GM12878 (cell line): ENCODE results near the gene ILF2. TPM values are rescaled to one million over a fixed set of nuclear protein-coding genes. Genes with fewer than 3 reads are reported as not detected.

Experiments
- ASH2L ChIP-seq: fragments of 300-600, 200-600 bp; sonication (generic); IDR thresholded peaks from 2 replicates; pipeline ENCODE4 v1.6.1; 2017; ENCODE audit warnings: low read depth, mild to moderate bottlenecking, borderline replicate concordance
- CREB1 ChIP-seq: IDR thresholded peaks from 2 replicates; pipeline ENCODE4 v1.6.1; 2012; ENCODE audit warnings: low read depth, mild to moderate bottlenecking, inconsistent platforms
- ETV6 ChIP-seq, 2 experiments: fragments of 450-650 bp in 1 of 2; IDR thresholded peaks in 1 of 2; conservative IDR thresholded peaks in 1 of 2; 2 replicates each; pipeline ENCODE4 v1.6.1; 2014; ENCODE audit warnings: antibody characterized with exemption in 1 of 2, borderline replicate concordance in 1 of 2, low read depth in 1 of 2, mild to moderate bottlenecking in 1 of 2, moderate library complexity in 1 of 2
- HDAC6 ChIP-seq: fragments of 200-600 bp; sonication (generic); IDR thresholded peaks from one replicate; pipeline ENCODE4 v1.8.0; 2017; ENCODE audit warnings: antibody characterized with exemption; ENCODE audit not compliant: unreplicated experiment
- IKZF1 ChIP-seq: fragments of 450-650 bp; conservative IDR thresholded peaks from 2 replicates; pipeline ENCODE4 v1.6.1; 2017; ENCODE audit warnings: antibody characterized with exemption, mild to moderate bottlenecking
- KAT2A ChIP-seq: conservative IDR thresholded peaks from 2 replicates; pipeline ENCODE4 v1.6.1; 2011; ENCODE audit warnings: low read depth, low read length; ENCODE audit not compliant: control insufficient read depth
- KDM1A ChIP-seq: fragments of 200-600 bp; sonication (generic); IDR thresholded peaks from 2 replicates; pipeline ENCODE4 v1.6.1; 2016; ENCODE audit warnings: borderline replicate concordance
- MEF2A ChIP-seq: IDR thresholded peaks from 2 replicates; pipeline ENCODE4 v1.6.1; 2011; ENCODE audit warnings: low read depth, mild to moderate bottlenecking, low read length, moderate library complexity; ENCODE audit not compliant: insufficient read depth
- NBN ChIP-seq: fragments of 450-650 bp; IDR thresholded peaks from 2 replicates; pipeline ENCODE4 v1.6.1; 2016
- PRDM15 ChIP-seq: fragments of 450-650 bp; formaldehyde crosslinking; IDR thresholded peaks from 2 replicates; pipeline ENCODE4 v1.4.0; 2020; ENCODE audit warnings: mild to moderate bottlenecking, moderate library complexity
- RUNX3 ChIP-seq: IDR thresholded peaks from 2 replicates; pipeline ENCODE4 v1.6.1; 2012; ENCODE audit warnings: low read length, inconsistent platforms
- SMAD1 ChIP-seq: fragments of 450-650 bp; IDR thresholded peaks from 2 replicates; pipeline ENCODE4 v1.6.1; 2018; ENCODE audit warnings: mild to moderate bottlenecking, low read depth; ENCODE audit not compliant: partially characterized antibody
- SMAD5 ChIP-seq: IDR thresholded peaks from 2 replicates; pipeline ENCODE4 v1.6.1; 2016; ENCODE audit warnings: antibody characterized with exemption, low read depth
- SP1 ChIP-seq: IDR thresholded peaks from one replicate; pipeline ENCODE4 v1.6.1; 2011; ENCODE audit warnings: low read depth, low read length
- USF2 ChIP-seq: IDR thresholded peaks from 2 replicates; pipeline ENCODE4 v1.6.1; 2011; ENCODE audit warnings: low read depth, low read length, improper control_type of control experiment, borderline replicate concordance
- ZBED1 ChIP-seq: IDR thresholded peaks from 2 replicates; pipeline ENCODE4 v1.6.1; 2016; ENCODE audit warnings: borderline replicate concordance
- ZBTB4 ChIP-seq: fragments of 450-650 bp; formaldehyde crosslinking; IDR thresholded peaks from 2 replicates; pipeline ENCODE4 v1.4.0; 2022; ENCODE audit warnings: mild to moderate bottlenecking, moderate library complexity
- ZNF622 ChIP-seq: fragments of 450-650 bp; IDR thresholded peaks from 2 replicates; pipeline ENCODE4 v1.6.1; 2017; ENCODE audit warnings: mild to moderate bottlenecking, inconsistent platforms
- ZNF687 ChIP-seq: fragments of 450-650 bp; IDR thresholded peaks from 2 replicates; pipeline ENCODE4 v1.6.1; 2017; ENCODE audit warnings: mild to moderate bottlenecking, moderate library complexity
- polyA plus RNA-seq, 11 experiments: library from polyadenylated mRNA; depleted of rRNA in 4 of 11; unstranded in 6 of 11; stranded (reverse) in 5 of 11; fragments of >200 nt; fragmentation: Nextera tagmentation in 4 of 11; fragmentation: Illumina TruSeq in 1 of 11; extraction: Ambion mirVana in 4 of 11; extraction: Trizol in 1 of 11; gene quantifications; 1 replicate in 1 of 11; 2 replicates in 10 of 11; pipeline versions ENCODE4 v1.2.1 to v1.2.3, GENCODE V29; 2011 to 2016; ENCODE audit warnings: inconsistent platforms in 2 of 11, missing spikeins in 2 of 11, low read depth in 1 of 11
- total RNA-seq, 4 experiments: library from RNA; depleted of rRNA in 3 of 4; stranded (reverse); fragments of >200 nt in 3 of 4; fragmentation: Illumina TruSeq in 1 of 4; extraction: Trizol in 1 of 4; gene quantifications; 2 replicates each; pipeline versions ENCODE4 v1.2.1 to v1.2.3, GENCODE V29; 2013 to 2021

Gene ILF2
- total and polyA plus RNA-seq, 10 of the 15 experiments (the other 5 are each of a cell fraction or from before 2014, with no cell fraction given): 261 to 520 (median 449) TPM

GRCh38 chr1:153677718-153678518 lies 7.1 kb upstream of the ILF2 start (continued):
- no peak for TF ChIP-seq USF2
- TF ChIP-seq NBN: peak; percentile 43; the same call in 1 of the 2 replicates
- TF ChIP-seq MEF2A: no peak
- TF ChIP-seq SMAD1: no peak
- TF ChIP-seq CREB1: no peak
- TF ChIP-seq PRDM15: no peak
- no peak for TF ChIP-seq ZNF687
- TF ChIP-seq ZBTB4 (CRISPR knock-in tag): no peak
- no peak for TF ChIP-seq IKZF1
- TF ChIP-seq ASH2L: no peak
- no peak for TF ChIP-seq ZBED1
- TF ChIP-seq SP1: no peak
- no peak for TF ChIP-seq HDAC6
- TF ChIP-seq RUNX3: no peak
- TF ChIP-seq ETV6 (conservative IDR thresholded peaks at IDR 0.05 in 1 of 2, IDR thresholded peaks at IDR 0.05 in 1 of 2; ENCODE audit: borderline replicate concordance in 1 of 2, low read depth in 1 of 2): no peak
- no peak for TF ChIP-seq ZNF622
- TF ChIP-seq KDM1A: no peak
- no peak for TF ChIP-seq KAT2A
- no peak for TF ChIP-seq SMAD5
